ENCODE measurements around the gene SLC12A2.

The SLC12A2 gene

GRCh38 chr5:128172102-128172501, 88.5 kb downstream of the SLC12A2 start:
- no peak for DNase-seq

DNA sequence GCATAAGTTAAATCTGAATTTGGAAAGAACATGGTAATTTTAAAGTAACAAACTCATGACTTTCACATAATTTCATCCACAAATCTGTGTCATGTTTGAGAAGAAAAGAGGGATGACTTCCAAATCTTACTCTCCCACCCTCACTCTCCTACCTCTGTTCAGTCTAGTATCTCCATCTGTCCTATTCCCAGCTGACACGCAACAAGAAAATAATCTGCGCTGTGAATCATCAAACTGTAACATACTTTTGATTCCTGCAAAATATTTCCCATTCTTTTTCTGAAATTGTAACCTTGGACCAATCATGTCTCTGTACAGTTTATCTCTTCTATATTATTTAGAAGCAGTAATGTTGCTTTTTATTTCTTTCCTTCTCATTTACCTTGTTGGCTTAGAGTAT, 91.4 kb downstream of the SLC12A2 start:
- DNase-seq: no peak

- DNase-seq: no peak
Measured at GRCh38 chr5:128192368-128192767, 108.8 kb downstream of the SLC12A2 start.

- no peak for DNase-seq
Measured at GRCh38 chr5:128193665-128194390, 110.3 kb downstream of the SLC12A2 start.

DNA sequence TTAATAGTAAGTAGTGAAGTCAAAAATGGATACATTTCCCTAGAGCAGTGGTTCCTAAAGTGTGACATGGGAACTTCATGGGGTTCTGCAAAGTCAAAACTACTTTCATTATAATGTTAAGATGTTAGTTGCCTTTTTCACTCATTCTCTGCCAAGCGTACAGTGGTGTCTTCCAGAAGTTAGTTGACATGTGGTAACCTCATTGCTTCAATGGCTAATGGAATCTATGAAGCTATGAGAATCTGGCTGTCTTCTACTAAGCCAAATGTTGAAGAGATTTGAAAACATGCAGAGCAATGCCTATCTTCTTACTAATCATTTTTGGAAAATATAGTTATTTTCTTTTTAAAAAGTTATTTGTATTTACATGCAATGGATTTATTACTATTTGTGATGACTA, 111.8 kb downstream of the SLC12A2 start:
- no peak for DNase-seq

DNA sequence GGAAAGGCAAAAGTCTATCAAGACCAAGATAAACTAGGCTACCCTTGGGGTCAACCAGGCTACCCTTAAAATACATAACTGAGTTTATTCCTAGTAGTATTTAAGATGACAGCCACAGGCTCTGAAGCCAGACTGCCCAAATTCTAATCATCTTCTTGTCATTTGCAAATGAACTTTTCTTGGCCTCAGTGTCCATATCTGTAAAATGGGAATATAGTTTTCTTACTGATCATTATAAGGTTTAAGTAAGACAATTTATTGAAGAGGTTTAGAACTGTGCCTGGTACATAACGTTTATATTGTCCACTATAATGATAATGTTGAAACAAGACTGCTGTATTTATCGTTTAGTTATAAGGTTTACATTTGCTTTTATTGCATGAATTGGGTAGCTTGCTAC, 112.5 kb downstream of the SLC12A2 start:
- DNase-seq: no peak

DNA sequence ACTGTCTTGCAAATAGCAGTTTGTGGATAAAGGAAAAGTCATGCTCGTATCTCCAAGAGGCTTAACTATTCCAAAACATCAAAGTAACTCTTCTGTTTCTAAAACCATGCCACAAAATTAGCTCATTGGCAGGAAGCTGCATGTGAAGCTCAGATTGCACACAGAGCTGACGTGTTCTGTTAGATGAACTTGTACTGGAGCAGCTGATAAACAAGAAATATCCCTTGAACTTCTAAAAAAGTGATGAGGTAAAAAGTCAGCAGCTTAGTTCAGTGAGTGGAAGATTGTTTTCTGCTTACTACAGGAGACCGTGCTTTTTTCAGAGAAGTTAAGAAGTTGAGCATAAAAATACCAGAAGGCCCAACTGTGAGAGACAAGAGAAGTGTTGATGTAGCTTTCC, 113.2 kb downstream of the SLC12A2 start:
- no peak for DNase-seq

DNA sequence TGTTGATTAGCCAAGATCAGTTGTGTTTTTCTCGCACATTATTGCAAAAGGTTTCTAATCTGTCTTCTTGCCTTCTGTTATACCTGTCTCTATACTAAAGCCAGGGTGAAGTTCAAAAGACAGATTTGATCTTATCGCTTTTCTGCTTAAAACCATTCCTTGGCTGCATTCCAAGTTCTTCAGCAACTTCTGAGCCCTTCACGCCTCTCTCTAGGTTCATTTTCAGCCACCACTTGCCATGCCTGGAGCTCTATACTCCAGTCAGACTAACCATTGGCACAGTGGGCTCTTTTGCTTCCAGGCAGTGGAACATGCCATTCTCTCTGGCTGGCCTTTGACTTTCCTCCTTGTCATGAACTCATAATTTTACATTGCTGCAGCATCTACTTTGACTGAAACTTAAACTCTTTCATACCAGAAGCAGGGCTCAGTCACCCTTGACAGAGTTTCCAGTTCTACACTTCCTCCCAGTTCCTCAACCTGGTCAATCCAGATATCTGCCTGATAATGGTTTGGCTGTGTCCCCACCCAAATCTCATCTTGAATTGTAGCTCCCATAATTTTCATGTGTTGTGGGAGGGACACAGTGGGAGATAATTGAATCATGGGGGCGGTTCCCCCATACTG, 114.4 kb downstream of the SLC12A2 start:
- no peak for DNase-seq

GRCh38 chr5:128199104-128199503, 115.5 kb downstream of the SLC12A2 start:
- DNase-seq: no peak

- DNase-seq: no peak
Measured at GRCh38 chr5:128199611-128200010, 116.0 kb downstream of the SLC12A2 start.

GRCh38 chr5:128201065-128201926, 117.7 kb downstream of the SLC12A2 start:
- peak; percentile 79 to 84 for DNase-seq

- DNase-seq: no peak
Measured at GRCh38 chr5:128202320-128202719, 118.8 kb downstream of the SLC12A2 start.

GRCh38 chr5:128208436-128208835, 124.9 kb downstream of the SLC12A2 start:
- DNase-seq: no peak

DNA sequence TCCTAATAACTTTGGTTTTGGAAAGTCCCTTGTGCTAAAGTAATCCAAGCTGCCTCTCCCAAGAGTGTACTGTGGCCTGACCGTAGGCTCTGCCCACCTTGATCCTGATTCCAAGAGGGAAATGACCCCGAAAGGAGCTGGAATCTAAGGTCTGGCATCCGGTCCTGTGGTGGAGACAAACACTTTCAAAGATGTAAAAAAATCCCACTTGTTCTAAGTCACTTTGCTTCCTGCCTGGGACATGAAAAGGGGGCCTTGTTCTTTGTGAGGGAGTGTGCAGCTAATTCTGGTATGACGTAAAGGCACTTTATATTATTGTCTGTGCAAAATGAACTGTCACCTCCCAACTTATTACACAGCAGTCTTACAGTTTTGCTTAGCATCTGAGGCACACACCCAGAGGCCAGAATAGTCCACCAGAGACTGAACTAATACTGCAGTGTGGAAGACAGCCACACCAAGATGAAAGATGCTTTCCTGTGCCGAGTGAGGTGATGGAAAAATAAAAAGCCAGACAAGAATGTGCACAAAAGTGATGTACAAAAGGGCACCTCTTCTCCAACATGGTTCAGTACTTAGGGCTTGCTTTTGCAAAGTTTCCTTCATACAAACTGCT, 128.7 kb downstream of the SLC12A2 start:
- DNase-seq: no peak

GRCh38 chr5:128213340-128213739, 129.8 kb downstream of the SLC12A2 start:
- peak; percentile 9 to 11 for DNase-seq

- no peak for DNase-seq
Measured at GRCh38 chr5:128213833-128214232, 130.3 kb downstream of the SLC12A2 start.

DNA sequence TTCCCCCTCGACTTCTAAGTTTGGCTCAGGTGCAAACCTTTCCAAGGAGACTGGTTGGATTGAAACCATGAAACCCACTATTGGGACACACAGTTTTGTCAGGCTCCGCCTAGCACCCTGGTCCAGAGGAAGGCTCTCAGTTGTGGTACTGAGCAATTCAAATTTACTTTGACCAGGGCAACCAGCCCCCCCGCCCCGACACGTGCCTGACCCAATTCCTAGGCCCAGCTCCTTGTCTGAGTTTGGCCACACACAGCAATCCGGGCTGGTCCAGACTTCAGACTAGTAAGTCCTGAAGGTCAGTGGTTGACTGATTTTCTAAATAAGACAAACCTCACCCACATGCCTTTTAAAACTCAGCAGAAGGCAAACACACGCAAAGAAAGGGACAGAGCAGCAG, 132.7 kb downstream of the SLC12A2 start:
- no peak for DNase-seq

GRCh38 chr5:128216860-128217531, 133.4 kb downstream of the SLC12A2 start:
- no peak for DNase-seq

DNA sequence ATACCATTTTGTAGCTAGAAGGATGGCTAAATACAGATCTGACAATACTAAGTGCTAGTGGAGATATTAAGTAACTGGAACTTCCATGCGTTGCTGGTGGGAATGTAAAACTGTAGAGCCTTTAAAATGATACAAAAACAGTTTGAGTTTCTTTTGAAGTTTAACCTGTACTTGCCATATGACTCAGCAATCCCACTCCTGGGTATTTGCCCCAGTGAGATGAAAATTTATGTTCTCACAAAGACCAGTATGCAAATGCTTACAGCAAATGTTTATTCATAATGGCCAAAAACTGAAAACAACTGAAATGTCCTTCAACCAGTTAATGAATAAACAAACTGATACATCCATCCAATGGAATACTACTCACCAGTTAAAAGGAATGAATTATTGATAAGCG, 137.3 kb downstream of the SLC12A2 start:
- no peak for DNase-seq

GRCh38 chr5:128224336-128224735, 140.8 kb downstream of the SLC12A2 start:
- DNase-seq: no peak

- DNase-seq: no peak
Measured at GRCh38 chr5:128225245-128226030, 141.9 kb downstream of the SLC12A2 start.

DNA sequence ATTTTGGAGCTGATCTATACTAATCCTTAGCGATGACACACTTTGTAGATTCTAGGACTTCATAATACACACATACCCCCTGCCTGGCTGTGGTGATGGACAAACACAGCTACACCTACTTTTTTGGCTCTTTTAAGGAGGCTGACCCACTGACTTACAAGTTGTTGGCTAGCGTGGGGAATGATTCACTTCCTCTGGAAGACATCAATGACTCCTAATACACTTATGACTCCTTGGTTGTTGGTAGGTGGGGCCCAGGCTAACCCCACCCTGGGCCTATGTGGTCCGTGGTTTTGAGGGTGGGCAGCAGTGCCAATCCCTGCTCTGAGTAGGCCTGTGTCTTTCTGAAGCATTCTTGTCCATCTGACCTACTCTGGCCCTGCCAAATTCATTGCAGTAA, 144.4 kb downstream of the SLC12A2 start:
- DNase-seq: no peak
